Erythroblast (primary cell): ENCODE measurements around the gene NOL4L.

Experiments
- DNase-seq, 2 experiments: peaks; one replicate each; lab custom pipeline; 2025; lab: John Stamatoyannopoulos, UW
- GATA1 ChIP-seq: IDR thresholded peaks from 2 replicates; pipeline ENCODE4 v1.6.1; 2011; ENCODE audit warnings: low read depth, mild to moderate bottlenecking, control low read depth, low read length, moderate library complexity
- POLR2A ChIP-seq: IDR thresholded peaks from 2 replicates; pipeline ENCODE4 v1.6.1; 2011; ENCODE audit warnings: mild to moderate bottlenecking, low read length

The NOL4L gene

GRCh38 chr20:32609993-32610392 is 24.9 kb upstream of the NOL4L start:
- TF ChIP-seq POLR2A (no peak), GATA1 (no peak)
- DNase-seq = no peak

GRCh38 chr20:32609111-32609773 is 24.1 kb upstream of the NOL4L start:
- DNase-seq = no peak
- TF ChIP-seq POLR2A (no peak), GATA1 (no peak)

DNA sequence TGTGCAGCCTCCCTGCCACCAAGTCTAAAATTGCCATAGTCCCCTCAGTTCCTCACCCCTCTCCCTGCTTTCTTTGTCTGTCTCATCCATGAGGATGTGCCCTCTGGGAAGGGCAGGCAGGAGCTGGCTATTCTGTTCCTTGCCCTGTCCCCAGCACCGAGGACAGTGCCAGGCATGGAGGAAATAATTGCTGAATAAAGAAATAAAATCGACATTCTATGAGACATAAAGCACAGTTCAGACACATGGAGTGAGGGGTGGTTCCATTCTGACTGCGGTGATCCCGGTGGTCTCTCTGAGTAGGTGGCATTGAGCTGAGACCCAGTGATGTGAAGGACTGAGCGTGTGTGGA is 23.5 kb upstream of the NOL4L start:
- DNase-seq = no peak
- no peak for TF ChIP-seq POLR2A
- no peak for TF ChIP-seq GATA1

GRCh38 chr20:32607727-32608663 is 22.9 kb upstream of the NOL4L start:
- no peak for TF ChIP-seq GATA1
- no peak for TF ChIP-seq POLR2A
- DNase-seq = no peak

GRCh38 chr20:32607324-32607723 is 22.2 kb upstream of the NOL4L start:
- no peak for TF ChIP-seq POLR2A
- TF ChIP-seq GATA1 = no peak
- DNase-seq = no peak

DNA sequence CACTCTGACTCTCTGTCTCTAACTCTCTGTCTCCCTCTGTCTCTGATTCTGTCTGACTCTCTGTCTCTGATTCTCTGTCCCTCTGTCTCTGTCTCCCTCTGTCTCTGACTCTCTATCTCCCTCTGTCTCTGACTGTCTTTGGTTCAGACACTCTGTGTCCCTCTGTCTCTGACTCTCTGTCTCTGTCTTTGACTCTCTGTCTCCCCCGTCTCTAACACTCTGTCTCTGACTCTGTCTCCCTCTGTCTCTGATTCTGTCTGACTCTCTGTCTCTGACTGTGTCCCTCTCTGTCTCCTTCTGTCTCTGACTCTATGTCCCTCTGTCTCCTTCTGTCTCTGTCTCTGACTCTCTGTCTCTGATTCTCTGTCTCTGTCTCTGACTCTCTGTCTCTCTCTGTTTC is 21.7 kb upstream of the NOL4L start:
- TF ChIP-seq POLR2A (no peak), GATA1 (no peak)

GRCh38 chr20:32606107-32606506 is 21.0 kb upstream of the NOL4L start:
- TF ChIP-seq GATA1 (no peak), POLR2A (no peak)
- no peak for DNase-seq

More for the DNA sequence above, 21.7 kb upstream of the NOL4L start:
- DNase-seq = no peak

DNA sequence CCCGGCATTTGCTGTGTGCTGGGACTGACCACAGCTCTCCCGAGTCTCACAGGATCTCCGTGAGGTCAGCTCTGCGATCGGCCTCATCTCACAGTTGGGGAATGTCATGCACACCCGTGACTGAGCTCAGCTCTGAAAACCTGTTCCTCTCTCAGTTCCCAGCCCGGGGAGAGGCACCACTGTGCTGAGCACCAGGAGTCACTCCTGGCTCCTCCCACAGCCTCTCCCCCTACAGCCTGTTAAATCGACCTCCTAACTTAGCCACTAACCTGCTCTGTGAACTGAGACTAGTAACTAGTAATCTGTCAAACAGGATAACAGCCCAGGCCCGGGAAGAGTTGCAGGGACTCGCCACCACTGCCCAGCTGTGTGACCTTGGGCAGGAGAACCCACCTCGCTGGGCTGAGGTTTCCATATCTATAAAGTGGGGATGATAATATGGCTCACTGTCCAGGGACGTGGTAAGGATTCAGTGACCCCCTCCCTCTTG is 20.1 kb upstream of the NOL4L start:
- TF ChIP-seq POLR2A (no peak), GATA1 (no peak)
- DNase-seq = no peak

DNA sequence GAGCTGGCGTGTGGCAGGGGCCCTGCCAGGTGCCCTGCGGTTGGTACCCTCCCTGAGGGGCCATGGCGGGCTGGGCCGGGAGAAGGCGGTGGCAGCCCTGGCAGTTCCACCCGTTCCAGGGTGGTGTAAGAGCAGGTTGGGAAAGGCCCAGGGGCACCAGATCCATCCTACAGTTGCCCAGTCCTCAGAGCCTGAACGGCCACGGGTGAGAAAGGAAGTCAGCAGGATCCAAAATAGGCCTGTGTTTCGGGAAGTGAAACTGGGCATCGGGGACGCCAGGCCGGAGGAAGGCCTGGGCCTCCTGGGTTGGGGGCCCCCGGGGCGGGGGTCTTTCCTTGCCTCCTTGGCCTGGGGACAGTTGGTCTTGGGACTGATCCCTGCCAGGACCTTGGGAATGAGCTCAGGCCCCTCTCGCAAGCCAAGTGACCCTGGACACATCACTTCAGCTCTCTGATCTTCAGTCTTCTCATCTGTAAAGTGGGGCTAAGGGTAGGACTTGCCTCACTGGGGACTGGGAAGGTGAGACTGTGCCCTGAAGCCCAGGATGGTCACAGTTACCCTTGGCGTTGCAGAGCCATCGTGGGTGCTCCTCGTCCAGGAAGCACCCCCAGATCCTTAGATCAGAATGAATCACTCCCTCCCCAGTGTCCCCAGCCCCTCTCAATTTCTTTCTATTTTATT is 18.1 kb upstream of the NOL4L start:
- DNase-seq = no peak
- no peak for TF ChIP-seq GATA1
- TF ChIP-seq POLR2A = no peak

DNA sequence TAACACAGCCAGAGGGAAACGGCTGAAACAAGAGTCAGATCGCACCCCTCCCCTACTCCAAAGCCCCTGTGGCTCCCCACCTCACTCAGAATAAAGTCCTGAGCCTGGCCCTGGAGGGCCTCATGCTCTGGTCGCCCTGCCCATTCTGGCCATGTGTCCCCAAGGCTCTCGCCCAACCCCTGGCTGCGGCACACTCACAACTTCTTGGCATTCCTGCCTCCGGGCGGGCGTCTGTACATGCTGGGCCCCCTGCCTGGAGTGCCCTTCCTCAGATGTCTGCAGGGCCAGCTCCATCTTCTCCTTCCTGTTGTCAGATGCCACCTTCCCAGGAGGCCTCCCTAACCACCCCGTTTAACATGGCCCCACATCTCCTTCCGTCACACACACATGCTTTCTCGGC is 17.1 kb upstream of the NOL4L start:
- DNase-seq = no peak
- TF ChIP-seq POLR2A = no peak
- TF ChIP-seq GATA1 = no peak

DNA sequence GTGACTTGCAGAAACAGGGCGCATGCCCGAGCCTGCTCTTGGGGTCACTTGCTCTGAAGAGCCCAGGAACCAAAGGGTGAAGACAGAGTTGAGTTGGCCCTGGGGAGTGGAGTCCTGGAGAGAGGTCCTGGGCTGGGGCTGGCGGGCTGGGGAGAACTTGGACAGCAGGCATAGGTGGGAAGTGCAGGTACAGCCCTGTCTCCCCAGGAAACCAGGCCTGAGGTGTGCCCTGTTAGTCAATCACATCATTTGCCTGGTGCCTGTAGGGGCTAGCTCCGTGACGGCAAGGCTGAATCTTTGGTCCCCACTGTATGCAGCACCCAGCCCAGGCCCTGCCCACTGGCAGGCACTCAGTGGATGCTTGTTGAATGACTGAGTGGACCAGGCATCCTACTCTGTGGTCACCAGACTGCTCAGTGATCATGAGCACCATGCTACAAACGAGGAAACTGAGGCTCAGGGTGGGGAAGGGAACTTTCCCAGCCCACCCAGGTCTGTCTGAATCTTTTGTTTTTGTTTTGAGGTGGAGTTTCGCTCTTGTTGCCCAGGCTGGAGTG is 15.6 kb upstream of the NOL4L start:
- no peak for DNase-seq
- TF ChIP-seq POLR2A = no peak
- no peak for TF ChIP-seq GATA1

DNA sequence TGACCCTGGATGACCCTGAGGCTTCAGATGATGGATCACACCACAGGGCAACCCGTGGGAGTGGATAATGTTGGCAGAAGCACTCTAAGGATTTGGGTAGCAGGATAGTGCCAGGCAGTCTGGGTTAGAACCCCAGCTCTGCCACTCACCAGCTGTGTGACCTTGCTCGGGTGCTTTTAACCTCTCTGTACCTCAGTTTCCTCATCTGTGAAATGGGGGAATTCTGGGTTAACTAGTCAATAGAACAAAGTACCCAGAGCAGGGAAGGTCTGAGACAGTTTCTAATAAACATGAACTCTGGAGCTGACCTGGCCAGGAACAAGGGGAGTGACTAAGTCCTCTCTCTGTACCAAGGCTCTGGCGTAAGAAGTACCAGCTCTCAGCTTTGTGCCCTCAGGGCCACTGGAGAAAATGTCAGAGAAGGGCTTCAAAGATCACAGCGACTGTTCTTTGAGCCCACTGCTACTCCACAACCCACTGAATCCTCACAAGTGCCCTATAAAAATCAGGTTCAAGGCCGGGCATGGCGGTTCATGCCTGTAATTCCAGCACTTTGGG is 14.7 kb upstream of the NOL4L start:
- TF ChIP-seq GATA1 (no peak), POLR2A (no peak)

GRCh38 chr20:32598606-32599005 is 13.5 kb upstream of the NOL4L start:
- DNase-seq = no peak
- TF ChIP-seq GATA1 = no peak
- no peak for TF ChIP-seq POLR2A

More for the DNA sequence above, 14.7 kb upstream of the NOL4L start:
- no peak for DNase-seq

DNA sequence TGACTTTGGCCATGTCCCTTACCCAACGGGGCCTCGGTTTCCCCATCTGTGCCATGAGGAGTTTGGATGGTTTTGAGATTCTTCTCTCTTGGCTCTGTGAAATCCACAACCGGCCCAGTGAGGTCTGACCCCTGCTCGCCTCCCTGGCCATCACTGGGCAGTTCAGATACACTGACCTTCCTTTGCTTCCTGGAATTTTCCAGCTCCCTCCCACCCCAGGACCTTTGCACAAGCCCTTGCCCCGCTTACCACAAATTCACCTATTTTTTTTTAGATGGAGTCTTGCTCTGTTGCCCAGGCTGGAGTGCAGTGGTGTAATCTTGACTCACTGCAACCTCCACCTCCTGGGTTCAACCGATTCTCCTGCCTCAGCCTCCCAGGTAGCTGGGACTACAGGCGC is 12.6 kb upstream of the NOL4L start:
- TF ChIP-seq GATA1 = no peak
- TF ChIP-seq POLR2A = no peak
- DNase-seq = no peak

DNA sequence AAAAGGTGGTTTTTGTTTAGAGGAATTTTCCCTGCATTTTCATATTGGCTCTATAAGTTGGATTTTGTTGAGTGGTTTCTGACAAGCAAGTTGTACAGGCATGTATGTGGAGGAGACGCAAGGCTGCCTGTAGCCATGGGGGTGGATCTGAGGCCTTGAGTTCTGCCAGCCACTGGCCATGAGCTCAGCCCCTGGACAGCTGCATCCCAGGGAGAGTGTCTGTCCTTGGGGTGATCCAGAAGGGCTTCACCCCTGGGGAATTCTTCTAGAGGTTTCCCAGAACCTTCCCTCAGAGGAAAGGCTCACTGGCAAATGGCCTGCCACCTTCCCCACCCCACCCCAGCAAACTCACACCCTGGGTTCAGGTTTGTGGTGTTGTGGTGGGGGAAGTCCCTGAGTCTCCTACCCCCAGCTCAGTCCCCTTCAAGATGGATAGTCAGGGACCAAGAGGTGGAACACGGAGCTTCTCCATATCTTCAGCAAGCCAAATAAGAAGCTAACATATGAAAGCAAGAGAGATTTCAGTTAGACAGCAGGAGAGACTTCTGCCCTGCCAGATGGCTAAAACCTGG is 11.6 kb upstream of the NOL4L start:
- TF ChIP-seq GATA1 (no peak), POLR2A (no peak)
- no peak for DNase-seq
